ENCODE data around the gene GCSAM. TPM values are rescaled to one million over a fixed set of nuclear protein-coding genes. Genes with fewer than 3 reads are reported as not detected.

Gene GCSAM
- total and polyA plus RNA-seq, 4 donors: 0.08 to 0.75 (median 0.27) TPM; not detected in 1

DNA sequence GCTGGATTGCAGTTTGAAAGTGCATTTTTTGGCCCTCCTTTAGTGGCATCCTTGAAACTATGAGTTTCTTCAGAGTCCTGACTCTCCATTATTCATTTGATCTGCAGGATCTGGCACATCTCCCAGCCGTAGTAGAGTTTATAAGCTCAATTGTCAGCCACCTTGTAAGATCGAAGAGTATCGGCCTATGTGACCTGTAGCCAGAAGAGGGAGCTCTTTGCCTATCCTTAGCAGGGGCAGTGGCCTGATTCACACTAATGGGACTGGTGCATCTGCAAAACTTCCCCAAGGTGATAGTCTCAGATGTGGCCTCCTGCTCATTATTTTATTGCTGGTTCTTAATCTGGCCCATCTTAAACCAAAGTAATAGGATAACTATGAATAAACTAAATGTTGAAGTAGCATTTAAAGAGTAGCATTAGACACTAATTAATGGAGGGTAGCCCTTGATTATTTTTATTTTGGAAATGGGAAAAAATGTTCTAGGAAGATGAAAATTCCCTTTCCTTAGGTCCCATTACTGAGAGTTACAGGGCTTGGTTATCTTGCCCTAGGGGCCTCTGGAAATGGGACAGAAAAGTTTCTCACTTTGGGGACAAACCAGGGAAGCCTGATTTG is 21.2 kb downstream of the GCSAM start:
- H3K36me3 ChIP-seq (ENCODE audit: control insufficient read depth in 4 of 4, insufficient read depth in 3 of 4, low read depth in 1 of 4, low read length in 3 of 4): no peaks in the 10 kb centered on the region
- H3K27ac ChIP-seq (ENCODE audit: low read depth in 1 of 2, low read length in 2 of 2): no peak overlapping the region
- peaks cover 0 to 3% (median 0%) of the 10 kb centered on the region in 4 donors for H3K4me1 ChIP-seq (ENCODE audit: control insufficient read depth in 4 of 4, insufficient read depth in 4 of 4, low read length in 3 of 4)
- peaks cover 0 to 3% (median 0%) of the 10 kb centered on the region in 4 donors for H3K27me3 ChIP-seq (ENCODE audit: control insufficient read depth in 4 of 4, insufficient read depth in 4 of 4, low read length in 3 of 4)
- no peak overlapping the region for H3K4me3 ChIP-seq (ENCODE audit: low read depth in 1 of 3, low read length in 3 of 3)
- no peak for DNase-seq (ENCODE audit: low spot score)
- no peaks in the 10 kb centered on the region for H3K9me3 ChIP-seq (ENCODE audit: control insufficient read depth in 4 of 4, low read length in 3 of 4)
- no peak overlapping the region for H3K9ac ChIP-seq (ENCODE audit: low read depth in 1 of 2, low read length in 2 of 2)
- TF ChIP-seq, protein P1, sequence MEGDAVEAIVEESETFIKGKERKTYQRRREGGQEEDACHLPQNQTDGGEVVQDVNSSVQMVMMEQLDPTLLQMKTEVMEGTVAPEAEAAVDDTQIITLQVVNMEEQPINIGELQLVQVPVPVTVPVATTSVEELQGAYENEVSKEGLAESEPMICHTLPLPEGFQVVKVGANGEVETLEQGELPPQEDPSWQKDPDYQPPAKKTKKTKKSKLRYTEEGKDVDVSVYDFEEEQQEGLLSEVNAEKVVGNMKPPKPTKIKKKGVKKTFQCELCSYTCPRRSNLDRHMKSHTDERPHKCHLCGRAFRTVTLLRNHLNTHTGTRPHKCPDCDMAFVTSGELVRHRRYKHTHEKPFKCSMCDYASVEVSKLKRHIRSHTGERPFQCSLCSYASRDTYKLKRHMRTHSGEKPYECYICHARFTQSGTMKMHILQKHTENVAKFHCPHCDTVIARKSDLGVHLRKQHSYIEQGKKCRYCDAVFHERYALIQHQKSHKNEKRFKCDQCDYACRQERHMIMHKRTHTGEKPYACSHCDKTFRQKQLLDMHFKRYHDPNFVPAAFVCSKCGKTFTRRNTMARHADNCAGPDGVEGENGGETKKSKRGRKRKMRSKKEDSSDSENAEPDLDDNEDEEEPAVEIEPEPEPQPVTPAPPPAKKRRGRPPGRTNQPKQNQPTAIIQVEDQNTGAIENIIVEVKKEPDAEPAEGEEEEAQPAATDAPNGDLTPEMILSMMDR (IDR thresholded peaks at IDR 0.05; ENCODE audit: low read depth, low read length, missing input control): peak; percentile 65
- TF ChIP-seq RAD21 (IDR thresholded peaks at IDR 0.05) (peak; percentile 85 to 89), JUND (IDR thresholded peaks at IDR 0.05) (no peak)
- WGBS: 26% methylated on average over 3 of the region's 3 CpGs

DNA sequence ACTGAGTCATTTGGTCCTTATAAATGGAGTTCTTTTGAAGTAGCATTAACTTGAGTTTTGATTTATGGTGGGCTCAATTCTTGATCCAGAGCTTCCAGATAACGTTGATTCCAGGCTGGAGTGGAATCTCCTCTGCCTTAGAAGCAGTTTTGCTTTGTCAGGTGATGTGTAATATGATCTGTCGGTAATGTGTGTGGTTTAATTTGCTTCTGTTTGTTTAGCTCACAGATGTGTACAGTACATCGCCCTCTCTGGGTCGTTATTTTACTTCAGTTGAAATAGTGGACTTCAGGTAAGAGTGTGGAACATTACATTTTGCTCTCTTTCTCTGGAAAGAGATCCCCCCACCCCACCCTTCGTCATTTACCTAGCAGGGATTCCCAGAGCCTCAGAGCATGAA is 23.7 kb downstream of the GCSAM start:
- Histone ChIP-seq H3K4me1 (ENCODE audit: control insufficient read depth in 4 of 4, insufficient read depth in 4 of 4, low read length in 3 of 4) (no peaks in the 10 kb centered on the region), H3K4me3 (ENCODE audit: low read depth in 1 of 3, low read length in 3 of 3) (no peak overlapping the region), H3K9me3 (ENCODE audit: control insufficient read depth in 4 of 4, low read length in 3 of 4) (no peaks in the 10 kb centered on the region), H3K27me3 (ENCODE audit: control insufficient read depth in 4 of 4, insufficient read depth in 4 of 4, low read length in 3 of 4) (no peaks in the 10 kb centered on the region), H3K27ac (ENCODE audit: low read depth in 1 of 2, low read length in 2 of 2) (no peak overlapping the region), H3K36me3 (ENCODE audit: control insufficient read depth in 4 of 4, insufficient read depth in 3 of 4, low read depth in 1 of 4, low read length in 3 of 4) (no peaks in the 10 kb centered on the region), H3K9ac (ENCODE audit: low read depth in 1 of 2, low read length in 2 of 2) (no peak overlapping the region)
- TF ChIP-seq TAF1 (conservative IDR thresholded peaks at IDR 0.05) (no peak), NR2F2 (IDR thresholded peaks at IDR 0.05) (no peak), GABPA (IDR thresholded peaks at IDR 0.05 in 1 of 2, conservative IDR thresholded peaks at IDR 0.05 in 1 of 2) (no peak), EGR1 (IDR thresholded peaks at IDR 0.05; ENCODE audit: low read depth in 2 of 2) (no peak), RAD21 (IDR thresholded peaks at IDR 0.05) (no peak), YY1 (IDR thresholded peaks at IDR 0.05) (no peak), SP1 (IDR thresholded peaks at IDR 0.05) (no peak), RXRA (IDR thresholded peaks at IDR 0.05) (no peak), HNF4A (conservative IDR thresholded peaks at IDR 0.05) (no peak)
- TF ChIP-seq, protein P2, sequence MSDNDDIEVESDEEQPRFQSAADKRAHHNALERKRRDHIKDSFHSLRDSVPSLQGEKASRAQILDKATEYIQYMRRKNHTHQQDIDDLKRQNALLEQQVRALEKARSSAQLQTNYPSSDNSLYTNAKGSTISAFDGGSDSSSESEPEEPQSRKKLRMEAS (IDR thresholded peaks at IDR 0.05): no peak
- TF ChIP-seq, protein P1 (IDR thresholded peaks at IDR 0.05; ENCODE audit: low read depth, low read length, missing input control): no peak
- TF ChIP-seq, protein P3, sequence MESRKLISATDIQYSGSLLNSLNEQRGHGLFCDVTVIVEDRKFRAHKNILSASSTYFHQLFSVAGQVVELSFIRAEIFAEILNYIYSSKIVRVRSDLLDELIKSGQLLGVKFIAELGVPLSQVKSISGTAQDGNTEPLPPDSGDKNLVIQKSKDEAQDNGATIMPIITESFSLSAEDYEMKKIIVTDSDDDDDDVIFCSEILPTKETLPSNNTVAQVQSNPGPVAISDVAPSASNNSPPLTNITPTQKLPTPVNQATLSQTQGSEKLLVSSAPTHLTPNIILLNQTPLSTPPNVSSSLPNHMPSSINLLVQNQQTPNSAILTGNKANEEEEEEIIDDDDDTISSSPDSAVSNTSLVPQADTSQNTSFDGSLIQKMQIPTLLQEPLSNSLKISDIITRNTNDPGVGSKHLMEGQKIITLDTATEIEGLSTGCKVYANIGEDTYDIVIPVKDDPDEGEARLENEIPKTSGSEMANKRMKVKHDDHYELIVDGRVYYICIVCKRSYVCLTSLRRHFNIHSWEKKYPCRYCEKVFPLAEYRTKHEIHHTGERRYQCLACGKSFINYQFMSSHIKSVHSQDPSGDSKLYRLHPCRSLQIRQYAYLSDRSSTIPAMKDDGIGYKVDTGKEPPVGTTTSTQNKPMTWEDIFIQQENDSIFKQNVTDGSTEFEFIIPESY (IDR thresholded peaks at IDR 0.05): no peak
- DNase-seq (ENCODE audit: low spot score): no peak
- WGBS: 38% methylated on average over 5 of the region's 5 CpGs

Measured in liver (tissue), 9 donors.